NCI-H524 (cell line): ENCODE measurements around the gene SIRPD.
"Not testable (repeated sequence)": the region's sequence is repeated elsewhere in the genome, so short reads cannot be mapped to it uniquely, and the experiment has no call there.

Experiments used
- DNase-seq, 2 experiments: peaks; one replicate each; lab custom pipeline; 2025; lab: John Stamatoyannopoulos, UW

SIRPD gene

DNA sequence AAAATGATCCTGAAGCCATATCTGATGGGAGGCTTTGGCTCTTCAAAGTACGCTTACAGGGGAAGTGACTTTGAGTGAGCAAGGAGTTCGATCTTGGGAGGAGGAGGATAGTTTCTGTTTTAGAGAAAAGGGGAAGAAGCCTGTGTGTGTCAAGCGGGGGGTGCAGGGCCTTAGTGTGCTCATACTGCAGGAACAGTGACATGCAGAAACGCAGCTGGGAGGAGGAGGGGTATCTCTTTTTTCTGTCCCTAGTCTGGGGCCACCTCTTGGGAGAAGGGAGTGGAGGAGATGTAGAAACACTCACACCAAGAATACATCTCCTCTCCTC lies 19.8 kb downstream of the SIRPD start:
- no peak for DNase-seq

DNA sequence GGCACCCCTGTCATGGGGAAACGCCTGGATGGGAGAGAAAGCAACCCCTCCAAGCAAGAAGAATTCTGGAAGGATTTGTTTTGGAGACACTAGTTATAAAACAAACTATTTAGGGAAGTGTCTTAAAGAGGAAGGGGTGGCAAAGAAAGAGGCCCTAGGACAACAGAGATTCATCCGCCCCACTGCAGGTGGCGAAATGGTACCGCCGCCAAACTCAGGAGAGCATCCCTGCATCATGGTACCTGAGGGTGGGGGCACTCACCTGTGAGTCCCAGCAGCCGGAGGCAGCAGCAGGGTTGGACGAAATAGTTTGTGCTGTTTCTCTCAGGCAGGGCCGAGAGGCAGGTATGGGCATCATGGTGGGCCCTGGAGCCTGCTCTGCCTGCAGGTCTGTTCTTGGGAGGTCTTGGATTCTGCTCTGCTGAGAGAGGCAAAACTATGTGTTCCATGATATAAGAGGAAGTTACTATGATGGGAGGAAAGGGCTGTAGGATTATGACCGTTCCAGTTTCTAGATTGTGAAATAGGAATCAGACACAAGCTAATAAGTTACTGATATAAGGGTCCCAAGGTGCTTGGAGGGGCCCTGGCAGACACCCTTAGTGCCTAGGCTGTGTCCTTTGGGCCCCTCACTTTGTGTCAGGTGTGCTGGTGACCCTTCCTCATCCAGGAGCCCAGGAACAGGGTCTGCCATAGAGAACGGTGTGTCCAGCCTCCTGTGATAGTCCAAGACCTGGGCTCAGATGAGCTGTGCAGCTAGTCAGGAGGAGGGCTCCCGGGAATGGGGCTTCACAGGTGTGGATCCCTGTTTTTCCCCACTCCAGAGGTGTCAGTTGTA lies 20.4 kb downstream of the SIRPD start:
- no peak for DNase-seq

DNA sequence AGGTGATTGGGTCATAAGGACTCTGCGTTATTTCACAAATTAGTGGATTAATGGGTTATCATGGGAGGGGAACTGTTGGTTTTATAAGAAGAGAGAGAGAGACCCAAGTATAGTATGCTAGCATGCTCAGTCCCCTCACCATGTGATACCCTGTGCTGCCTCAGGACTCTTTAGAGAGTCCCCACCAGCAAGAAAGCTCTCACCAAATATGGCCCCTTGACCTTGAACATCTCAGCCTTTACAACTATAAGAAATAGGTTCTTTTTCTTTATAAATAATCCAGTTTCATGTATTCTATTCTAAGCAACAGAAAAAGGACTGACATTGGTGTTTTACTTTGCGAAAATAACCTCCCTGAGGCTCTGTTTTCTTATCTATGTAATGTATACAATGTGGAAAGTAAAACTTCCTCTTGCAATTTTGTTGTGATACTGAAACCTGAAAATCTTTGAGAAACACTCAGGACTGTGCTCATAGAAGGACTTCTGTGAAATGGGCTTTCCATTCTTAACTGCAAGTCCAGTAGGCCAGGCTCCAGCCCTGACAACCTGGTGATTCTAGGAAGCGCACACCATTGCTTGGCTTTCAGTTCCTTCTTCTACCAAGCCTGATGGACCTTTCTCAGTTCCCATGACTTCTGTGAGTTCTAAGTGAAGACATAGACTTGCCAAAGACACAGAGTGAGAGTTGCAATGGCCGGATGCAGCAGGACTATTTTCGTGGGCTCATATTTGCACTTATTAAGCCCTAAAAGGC lies 21.9 kb downstream of the SIRPD start:
- DNase-seq = no peak

DNA sequence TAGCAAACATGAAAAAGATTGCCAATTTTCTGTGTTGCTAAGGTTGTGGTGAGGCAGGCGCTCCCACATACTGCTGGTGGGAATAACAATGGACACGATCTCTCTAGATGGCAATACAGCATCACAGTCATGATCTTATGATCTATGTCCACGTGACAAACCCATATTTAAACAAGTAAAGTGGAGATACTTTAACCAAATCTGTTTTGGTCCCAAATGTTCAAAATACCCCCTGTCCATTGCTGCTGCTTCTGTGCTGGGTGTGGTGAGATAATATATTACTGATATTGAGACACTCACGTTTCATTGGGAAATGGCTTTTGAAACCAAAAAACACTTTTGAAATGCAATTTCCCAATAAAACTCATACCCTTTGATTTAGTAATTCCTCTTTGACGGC lies 23.0 kb downstream of the SIRPD start:
- DNase-seq = no peak

DNA sequence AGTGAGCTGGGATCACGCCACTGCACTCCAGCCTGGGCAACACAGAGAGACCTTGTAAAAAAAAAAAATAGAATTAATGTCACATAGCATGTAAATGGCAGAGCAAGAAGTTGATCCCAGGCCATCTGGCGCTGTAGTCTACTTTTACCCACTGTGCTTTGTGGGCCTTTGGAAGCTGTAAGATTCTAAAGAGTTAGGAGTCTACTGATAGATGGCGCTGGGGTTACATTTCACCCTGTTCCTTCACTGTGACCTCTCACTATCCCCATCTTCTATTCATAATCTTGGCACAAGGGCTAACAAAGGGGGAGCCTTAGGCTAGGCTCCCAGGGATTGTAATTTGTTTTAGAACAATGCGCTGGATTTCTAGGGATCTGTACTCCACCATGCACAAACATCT lies 24.4 kb downstream of the SIRPD start:
- DNase-seq = peak in 1 of 2 experiments; percentile 15

DNA sequence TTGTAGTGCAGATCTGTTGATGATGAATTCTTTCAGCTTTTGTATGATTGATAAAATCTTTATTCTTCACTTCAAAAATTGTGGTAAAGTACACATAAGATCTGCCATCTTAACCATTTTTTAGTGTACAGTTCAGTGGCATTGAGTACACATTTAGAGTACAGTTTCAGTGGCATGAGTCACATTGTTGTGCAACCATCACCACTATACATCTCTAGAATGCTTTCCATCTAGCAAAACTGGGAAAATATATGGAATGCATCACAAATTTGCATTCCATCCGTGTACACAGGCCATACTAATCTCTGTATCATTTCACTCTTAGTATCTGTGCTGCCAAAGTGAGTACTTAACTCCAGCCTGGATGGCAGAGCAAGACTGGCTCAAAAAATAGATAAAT lies 28.7 kb downstream of the SIRPD start:
- DNase-seq = no peak

DNA sequence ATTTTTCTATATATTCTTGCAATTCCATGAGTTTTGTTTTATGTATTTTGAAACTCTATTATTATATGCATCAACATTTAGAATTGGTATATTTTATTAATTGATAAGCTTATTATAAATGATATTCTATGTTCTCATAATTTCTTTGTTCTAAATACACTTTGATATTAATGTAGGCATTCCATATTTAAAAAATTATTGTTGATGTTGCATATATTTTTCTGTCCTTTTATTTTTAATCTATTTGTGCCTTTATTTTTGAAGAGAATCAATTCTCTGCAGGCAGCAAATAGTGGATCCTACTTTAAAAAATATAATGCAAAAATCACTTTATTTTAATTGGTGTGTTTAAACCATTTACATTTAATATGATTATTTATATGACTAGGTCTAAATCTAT lies 29.6 kb downstream of the SIRPD start:
- no peak for DNase-seq

DNA sequence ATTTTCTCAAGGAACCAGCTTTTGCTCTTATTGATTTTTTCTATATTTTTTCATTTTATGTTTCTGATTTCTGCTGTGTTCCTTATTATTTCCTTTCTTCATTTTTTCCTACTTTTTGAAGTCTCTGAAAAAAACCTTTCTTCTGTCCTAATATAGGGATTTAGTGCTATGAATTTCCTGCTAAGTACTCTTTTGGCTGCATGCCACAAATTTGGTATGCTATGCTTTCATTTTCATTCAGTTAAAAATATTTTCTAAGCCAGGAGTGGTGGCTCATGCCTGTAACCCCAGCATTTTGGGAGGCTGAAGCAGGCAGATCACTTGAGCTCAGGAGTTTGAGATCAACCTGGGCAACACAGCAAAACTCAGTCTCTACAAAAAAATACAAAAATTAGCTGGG lies 30.6 kb downstream of the SIRPD start:
- DNase-seq = no peak

DNA sequence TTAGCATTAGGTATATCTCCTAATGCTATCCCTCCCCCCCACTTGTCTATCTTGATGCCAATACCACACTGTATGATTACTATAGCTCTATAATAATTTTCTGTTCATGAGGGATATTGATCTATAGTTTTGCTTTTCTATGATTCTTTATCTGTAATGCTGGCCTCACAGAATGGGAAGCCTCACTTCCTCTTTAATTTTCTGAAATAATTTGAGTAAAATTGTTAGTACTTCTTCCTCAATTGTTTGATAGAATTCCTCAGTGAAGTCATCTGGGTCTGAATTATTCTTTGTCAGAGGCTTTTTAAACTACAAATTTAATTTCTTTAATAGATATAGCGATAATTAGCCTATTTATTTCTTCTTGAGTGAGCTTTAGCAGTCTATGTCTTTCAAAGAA lies 31.2 kb downstream of the SIRPD start:
- no peak for DNase-seq

DNA sequence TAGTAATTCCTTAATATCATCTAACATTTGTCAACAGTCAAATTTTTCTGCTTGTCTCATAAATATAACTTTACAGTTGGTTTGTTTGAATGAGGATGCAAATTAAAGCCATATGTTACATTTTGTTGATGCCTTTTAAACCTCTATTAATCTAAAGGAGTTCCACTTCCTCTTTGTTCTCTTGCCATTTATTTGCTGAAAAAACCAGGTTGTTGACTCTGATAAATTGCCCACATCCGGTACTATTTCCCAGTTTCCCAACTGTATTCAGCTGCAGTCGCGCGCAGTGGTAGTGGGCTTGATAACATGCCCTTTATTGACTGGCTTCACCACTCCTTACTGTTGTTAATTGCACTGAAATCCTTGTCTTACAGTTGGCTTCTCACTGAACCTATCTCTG lies 33.5 kb downstream of the SIRPD start:
- DNase-seq = no peak

DNA sequence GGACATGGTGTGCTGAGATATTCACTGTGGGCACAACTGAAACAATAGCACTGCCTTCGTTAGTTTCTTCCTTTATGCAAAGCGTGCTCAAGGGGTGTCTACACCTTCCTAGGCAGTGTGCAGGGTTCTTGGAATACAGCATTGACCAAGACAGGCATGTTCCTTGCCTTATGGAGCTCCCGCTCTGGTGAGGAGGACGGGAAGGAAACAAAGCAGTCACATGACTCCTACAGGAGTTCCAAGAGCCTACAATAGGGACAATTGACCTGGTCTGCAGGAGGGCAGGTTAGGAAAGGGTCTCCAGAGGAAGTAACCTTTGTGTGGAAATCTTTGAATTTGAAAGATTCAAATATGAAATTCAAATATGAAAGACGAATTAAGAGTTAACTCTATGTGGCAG lies 40.5 kb downstream of the SIRPD start:
- DNase-seq = no peak

DNA sequence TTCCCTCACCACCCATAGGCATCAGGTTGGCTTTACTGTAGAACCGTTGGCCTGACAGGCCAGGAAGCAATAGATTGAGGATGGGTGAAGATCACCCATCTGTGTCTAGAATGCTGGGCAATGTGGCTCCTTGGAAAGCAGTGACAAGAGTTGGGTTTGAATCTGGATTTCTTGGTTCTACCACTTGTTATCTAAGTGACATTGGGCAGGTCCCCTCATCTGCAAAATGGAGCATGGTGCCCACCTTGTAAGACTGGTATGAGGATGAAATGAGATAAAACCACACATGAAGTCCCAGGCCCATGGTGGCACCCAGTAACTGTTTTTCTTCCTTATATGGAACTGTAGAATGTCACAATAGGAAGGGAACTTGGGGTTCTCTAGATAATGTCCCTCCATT lies 43.7 kb downstream of the SIRPD start:
- DNase-seq = no peak

DNA sequence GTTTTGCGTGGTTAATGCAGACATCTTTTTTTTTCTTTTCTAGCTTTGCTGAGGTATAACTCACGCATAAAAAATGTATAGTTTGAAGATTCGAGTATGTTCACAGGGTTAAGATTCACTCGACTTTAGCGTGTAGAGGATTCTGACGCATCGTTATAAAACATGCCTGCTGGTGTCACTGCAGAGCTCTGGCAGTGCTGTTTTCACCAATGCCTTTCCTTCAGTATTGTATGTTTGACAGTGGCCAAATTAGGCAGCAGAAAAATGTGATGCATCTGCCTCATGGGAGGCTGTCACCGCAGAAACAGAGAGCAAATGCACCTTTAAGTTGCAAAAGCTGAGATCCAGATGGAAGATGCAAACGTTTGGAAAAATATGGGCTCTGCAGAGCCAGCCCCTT lies 48.3 kb downstream of the SIRPD start:
- peak in 1 of 2 experiments; percentile 9 for DNase-seq

DNA sequence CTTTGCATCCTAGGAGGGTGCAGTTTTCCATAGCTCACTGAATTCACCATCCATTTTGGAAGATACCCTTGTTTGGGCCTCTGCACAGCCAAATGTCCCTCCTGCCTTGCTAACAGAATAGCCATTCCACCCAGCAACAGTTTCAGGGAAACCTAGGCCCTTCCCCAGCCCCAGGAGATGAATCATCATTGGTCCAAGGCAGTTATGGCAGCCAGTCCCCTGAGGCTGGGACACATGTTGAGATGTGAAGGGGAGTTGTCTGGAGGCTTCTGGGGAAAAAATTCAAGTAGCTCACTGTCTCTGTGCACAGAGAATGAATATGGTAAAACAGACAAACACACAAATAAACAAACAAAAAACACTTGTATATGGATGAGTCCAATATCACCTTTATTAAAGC lies 48.9 kb downstream of the SIRPD start:
- no peak for DNase-seq

DNA sequence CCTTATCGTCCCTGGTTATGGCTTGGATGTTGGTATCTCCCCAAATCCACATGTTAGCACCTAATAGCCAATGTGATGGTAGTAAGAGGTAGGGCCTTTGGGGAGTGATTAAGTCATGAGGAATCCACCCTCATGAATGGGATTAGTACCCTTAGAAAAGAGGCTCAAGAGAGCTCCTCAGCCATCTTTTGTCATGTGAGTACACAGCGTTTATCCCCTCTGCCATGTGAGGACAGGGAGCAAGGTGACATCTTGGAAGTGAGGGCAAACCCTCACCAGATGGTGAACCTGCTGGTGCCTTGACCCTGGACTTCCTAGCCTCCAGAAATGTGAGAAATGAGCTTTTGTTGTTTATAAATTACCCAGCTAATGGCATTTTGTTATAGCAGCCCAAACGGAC lies 50.2 kb downstream of the SIRPD start:
- DNase-seq = peak; percentile 16 to 20

DNA sequence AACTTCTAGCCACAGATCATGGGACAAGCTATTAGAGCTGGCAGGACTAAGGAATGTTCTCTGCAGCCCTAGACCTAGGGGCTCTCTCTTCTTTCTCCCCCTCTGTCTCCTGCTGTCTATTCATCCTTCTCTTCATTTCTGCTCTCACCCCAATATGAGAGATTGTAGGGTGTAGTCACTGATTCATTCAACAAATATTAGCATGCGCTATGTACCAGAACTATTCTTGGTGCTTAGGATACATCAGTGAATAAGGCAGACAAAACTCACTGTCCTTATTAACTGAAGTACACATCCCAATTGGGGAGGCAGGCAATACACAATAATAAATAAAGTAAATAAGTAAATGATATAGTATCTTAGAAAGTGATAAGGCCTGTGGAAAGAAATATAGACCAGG lies 51.6 kb downstream of the SIRPD start:
- no peak for DNase-seq

DNA sequence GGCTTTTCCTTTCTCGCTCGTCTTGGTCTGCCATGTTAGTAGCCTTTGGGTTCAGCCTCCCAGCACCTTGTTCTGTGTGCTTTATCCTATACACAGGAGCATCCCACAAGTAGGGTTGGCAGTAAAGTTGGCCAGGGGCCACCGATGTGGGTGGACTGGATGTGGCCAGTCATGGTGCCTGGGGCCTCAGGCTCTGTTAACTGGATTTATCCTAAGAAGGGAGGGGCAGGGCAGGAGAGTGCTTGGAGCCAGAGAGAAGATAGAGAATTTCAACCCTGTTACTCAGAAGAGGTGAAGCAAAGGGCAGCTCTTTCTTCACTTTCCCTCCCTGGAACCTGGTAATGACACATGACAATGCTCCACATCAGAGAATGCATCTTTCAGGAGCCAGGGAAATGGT lies 52.1 kb downstream of the SIRPD start:
- DNase-seq = no peak

DNA sequence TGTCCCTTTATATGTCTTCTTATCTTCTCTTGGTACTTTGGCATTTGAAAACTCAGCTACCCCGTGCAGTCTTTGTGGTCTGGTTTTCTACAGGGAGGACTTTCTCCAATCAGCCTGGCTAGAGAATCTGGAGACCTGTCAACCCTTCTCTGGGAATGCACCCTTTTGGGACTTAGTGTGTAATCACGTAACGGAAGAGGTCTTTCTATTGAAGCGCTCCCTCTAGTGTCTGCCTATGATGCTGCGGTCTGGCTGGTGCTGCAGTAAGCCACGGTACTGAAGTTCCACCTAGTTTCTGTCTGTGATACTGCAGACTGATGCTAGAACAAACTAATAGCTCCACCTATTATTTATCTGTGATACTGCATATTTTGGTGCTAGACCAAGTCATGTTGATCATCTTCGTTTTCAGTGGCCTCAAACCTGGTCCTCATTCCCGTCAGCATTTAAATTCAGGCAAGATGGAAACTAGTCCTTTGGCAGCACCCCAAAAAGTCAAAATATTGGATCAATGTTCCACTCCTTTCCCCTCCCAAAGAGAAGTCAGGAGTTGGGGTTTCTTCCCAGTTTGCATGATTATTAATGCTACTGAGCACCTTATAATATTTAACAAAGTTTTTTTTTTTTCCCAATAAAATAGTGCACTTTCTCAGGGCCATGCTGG lies 53.8 kb downstream of the SIRPD start:
- DNase-seq = peak; percentile 77 to 90

DNA sequence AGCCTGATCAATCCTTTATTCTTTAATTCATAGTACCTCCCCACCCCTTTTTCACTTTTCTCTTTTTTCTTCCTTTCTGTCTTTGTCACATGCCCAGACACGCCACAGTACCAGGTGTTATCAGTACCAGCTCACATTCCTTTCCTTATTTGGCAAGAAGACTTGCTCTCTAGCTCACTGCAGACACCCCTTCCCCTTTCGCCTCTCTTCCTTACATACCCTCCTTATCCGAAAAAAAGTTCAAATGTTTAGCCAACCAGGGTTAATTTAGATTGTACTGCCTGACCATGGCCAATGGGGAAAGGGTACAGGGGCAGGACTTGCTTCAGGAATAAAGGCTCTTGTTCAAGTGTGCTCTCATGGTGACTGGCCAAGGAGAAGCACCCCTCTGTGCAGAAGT lies 57.0 kb downstream of the SIRPD start:
- no peak for DNase-seq

DNA sequence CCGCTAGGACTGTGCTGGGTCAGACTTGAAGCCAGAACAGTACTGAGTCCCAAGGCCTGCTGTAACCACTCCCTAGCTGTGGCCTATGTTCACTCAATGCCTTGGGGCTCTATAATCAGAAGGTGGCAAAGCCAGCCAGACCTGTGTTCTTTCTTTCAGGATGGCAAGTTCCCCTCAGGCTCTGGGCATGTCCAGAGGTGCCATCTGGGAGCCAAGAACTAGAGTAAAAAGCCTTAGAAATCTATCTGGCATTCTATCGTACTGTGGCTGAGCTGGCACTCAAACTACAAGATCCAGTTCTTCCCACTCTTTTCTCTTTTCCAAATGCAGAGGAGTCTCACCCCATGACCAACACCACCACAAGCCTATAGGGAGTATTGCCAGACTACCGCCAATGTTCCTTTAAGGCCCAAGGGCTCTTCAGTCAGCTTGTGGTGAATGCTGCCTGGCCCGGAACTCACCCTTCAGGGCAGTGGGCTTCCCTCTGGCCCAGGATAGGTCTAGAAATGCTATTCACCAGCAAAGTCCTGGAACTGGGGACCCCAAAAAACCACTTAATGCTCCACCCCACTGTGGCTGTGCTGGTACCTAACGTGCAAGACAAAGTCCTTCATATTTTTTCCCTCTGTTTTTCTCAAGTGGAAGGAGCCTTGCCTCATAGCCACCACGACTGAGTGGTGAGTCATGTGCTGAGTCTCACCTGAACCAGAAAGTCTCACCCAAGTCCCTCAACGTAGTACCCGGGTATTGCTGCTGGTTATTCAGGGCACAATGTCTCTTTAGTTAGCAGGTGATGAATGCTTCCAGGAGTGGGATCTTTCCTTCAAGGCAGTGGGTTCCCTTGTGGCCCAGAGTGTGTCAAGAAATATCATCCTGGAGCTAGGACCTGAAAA lies 57.7 kb downstream of the SIRPD start:
- DNase-seq = no peak

DNA sequence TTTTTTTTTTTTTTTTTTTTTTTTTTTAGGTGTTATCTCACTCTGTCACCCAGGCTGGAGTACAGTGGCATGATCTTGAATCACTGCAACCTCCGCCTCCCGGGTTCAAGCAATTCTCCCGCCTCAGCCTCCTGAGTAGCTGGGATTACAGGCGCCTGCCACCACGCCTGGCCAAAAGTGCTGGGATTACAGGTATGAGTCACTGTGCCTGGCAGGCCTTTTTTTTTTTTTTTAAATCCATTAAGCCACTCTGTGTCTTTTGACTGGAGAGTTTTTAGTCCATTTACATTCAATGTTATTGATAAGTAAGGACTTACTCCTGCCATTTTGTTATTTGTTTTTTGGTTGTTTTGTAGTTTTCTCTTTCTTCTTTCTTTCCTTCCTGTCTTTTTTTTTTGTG lies 60.1 kb downstream of the SIRPD start:
- DNase-seq = not testable (repeated sequence)

DNA sequence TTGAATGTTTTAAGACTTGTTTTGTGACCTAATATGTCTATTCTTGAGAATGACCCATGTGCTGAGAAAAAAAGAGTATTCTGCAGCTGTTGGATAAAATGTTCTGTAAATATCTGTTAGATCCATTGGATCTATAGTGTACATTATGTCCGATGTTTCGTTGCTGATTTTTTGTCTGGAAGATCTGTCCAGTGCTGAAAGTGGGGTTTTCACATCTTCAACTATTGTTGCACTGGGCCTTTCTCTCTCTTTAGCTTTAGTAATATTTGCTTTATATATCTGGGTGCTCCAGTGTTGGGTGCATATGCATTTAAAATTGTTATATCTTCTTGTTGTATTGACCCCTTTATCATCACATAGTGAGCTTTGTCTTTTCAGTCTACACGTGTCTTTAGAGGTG lies 60.6 kb downstream of the SIRPD start:
- DNase-seq = no peak
